HepG2 (cell line): ENCODE data around the gene NUTF2. TPM values are rescaled to one million over a fixed set of nuclear protein-coding genes. Genes with fewer than 3 reads are reported as not detected.

ENCODE experiments used
- BORCS8-MEF2B ChIP-seq: sonication (generic); formaldehyde crosslinking; IDR thresholded peaks from 2 replicates; pipeline ENCODE4 v1.8.0; 2022; ENCODE audit warnings: mild to moderate bottlenecking, missing genetic modification reagents
- KLF6 ChIP-seq: IDR thresholded peaks from 2 replicates; pipeline ENCODE4 v1.8.0; 2016; ENCODE audit warnings: missing biosample characterization, missing genetic modification reagents
- MTA1 ChIP-seq: sonication (generic); formaldehyde crosslinking; IDR thresholded peaks from 2 replicates; pipeline ENCODE4 v1.4.0; 2020; ENCODE audit warnings: missing genetic modification reagents, mild to moderate bottlenecking, borderline replicate concordance
- POLR2A ChIP-seq, 2 experiments: IDR thresholded peaks; 2 replicates each; pipeline ENCODE4 v1.6.1; 2011; ENCODE audit warnings: low read depth in 2 of 2, low read length in 2 of 2, mild to moderate bottlenecking in 1 of 2, moderate library complexity in 1 of 2; ENCODE audit not compliant: insufficient read depth in 1 of 2
- POLR2G ChIP-seq: fragments of 200-400 bp; formaldehyde crosslinking; IDR thresholded peaks from 2 replicates; pipeline ENCODE4 v1.6.1; 2018; ENCODE audit warnings: mild to moderate bottlenecking, low read depth, low read length, moderate library complexity
- SCMH1 ChIP-seq: sonication (generic); formaldehyde crosslinking; IDR thresholded peaks from 2 replicates; pipeline ENCODE4 v1.9.0; 2021; ENCODE audit warnings: missing genetic modification reagents, mild to moderate bottlenecking, borderline replicate concordance
- SYNCRIP ChIP-seq: fragments of 200-400 bp; formaldehyde crosslinking; IDR thresholded peaks from 2 replicates; pipeline ENCODE4 v1.6.1; 2018; ENCODE audit warnings: mild to moderate bottlenecking, low read depth, low read length; ENCODE audit not compliant: insufficient read depth
- TOE1 ChIP-seq: sonication (generic); formaldehyde crosslinking; IDR thresholded peaks from 2 replicates; pipeline ENCODE4 v1.4.0; 2020; ENCODE audit warnings: mild to moderate bottlenecking, missing genetic modification reagents
- ZBTB46 ChIP-seq: sonication (generic); formaldehyde crosslinking; IDR thresholded peaks from 2 replicates; pipeline ENCODE4 v1.4.0; 2020; ENCODE audit warnings: mild to moderate bottlenecking, missing genetic modification reagents, borderline replicate concordance
- ZNF275 ChIP-seq: sonication (generic); formaldehyde crosslinking; IDR thresholded peaks from 2 replicates; pipeline ENCODE4 v1.8.0; 2022; ENCODE audit warnings: missing genetic modification reagents, mild to moderate bottlenecking, inconsistent platforms, borderline replicate concordance
- ZNF331 ChIP-seq: sonication (generic); formaldehyde crosslinking; IDR thresholded peaks from 2 replicates; pipeline ENCODE4 v1.4.0; 2020; ENCODE audit warnings: missing genetic modification reagents
- ZNF441 ChIP-seq: sonication (generic); formaldehyde crosslinking; IDR thresholded peaks from 2 replicates; pipeline ENCODE4 v1.7.0; 2021; ENCODE audit warnings: missing genetic modification reagents, borderline replicate concordance
- ZNF577 ChIP-seq: sonication (generic); formaldehyde crosslinking; IDR thresholded peaks from 2 replicates; pipeline ENCODE4 v1.4.0; 2020; ENCODE audit warnings: mild to moderate bottlenecking, low read depth, missing genetic modification reagents, borderline replicate concordance
- ZNF709 ChIP-seq: sonication (generic); formaldehyde crosslinking; IDR thresholded peaks from 2 replicates; pipeline ENCODE4 v1.5.0; 2020; ENCODE audit warnings: mild to moderate bottlenecking, missing genetic modification reagents
- polyA plus RNA-seq, 8 experiments: library from polyadenylated mRNA; depleted of rRNA in 3 of 8; stranded (reverse) in 7 of 8; unstranded in 1 of 8; fragments of >200 nt; fragmentation: Illumina TruSeq in 4 of 8; extraction: Trizol in 4 of 8; gene quantifications; 2 replicates each; pipeline versions ENCODE4 v1.2.1 to v1.2.3, GENCODE V29; 2011 to 2016; ENCODE audit warnings: low read depth in 4 of 8, missing spikeins in 1 of 8, mixed read lengths in 1 of 8; ENCODE audit not compliant: insufficient read depth in 1 of 8
- total RNA-seq, 5 experiments: library from RNA; depleted of rRNA; stranded (reverse); fragments of >200 nt; fragmentation: Illumina TruSeq; extraction: Trizol; gene quantifications; 2 replicates each; pipeline ENCODE4 v1.2.3, GENCODE V29; 2016; ENCODE audit warnings: low read depth in 1 of 5
- TF ChIP-seq, protein P1 (sequence below): sonication (generic); formaldehyde crosslinking; IDR thresholded peaks from 2 replicates; pipeline ENCODE4 v1.4.0; 2020; ENCODE audit warnings: missing genetic modification reagents
- TF ChIP-seq, protein P2 (sequence below): sonication (generic); formaldehyde crosslinking; IDR thresholded peaks from 2 replicates; pipeline ENCODE4 v1.5.0; 2020; ENCODE audit warnings: mild to moderate bottlenecking, missing genetic modification reagents, moderate library complexity

NUTF2 gene
- total and polyA plus RNA-seq, 2 of the 13 experiments (the other 11 are each of a cell fraction or from before 2014, with no cell fraction given) = 168 to 214 TPM

GRCh38 chr16:67892899-67893742 is 46.4 kb downstream of the NUTF2 start, which contains the start of gene PSKH1 (continued):
- peak; percentile 64 for TF ChIP-seq BORCS8-MEF2B
- 0 out of 2 replicates have a peak, but pooled peaks have one; percentile 12 for TF ChIP-seq KLF6 (CRISPR knock-in tag)
- no peak; the same call in 1 of the 2 replicates for TF ChIP-seq ZNF331 (CRISPR knock-in tag)
- peak; percentile 76 for TF ChIP-seq POLR2G
- no peak for TF ChIP-seq ZBTB46 (CRISPR knock-in tag)
- TF ChIP-seq, protein P1, sequence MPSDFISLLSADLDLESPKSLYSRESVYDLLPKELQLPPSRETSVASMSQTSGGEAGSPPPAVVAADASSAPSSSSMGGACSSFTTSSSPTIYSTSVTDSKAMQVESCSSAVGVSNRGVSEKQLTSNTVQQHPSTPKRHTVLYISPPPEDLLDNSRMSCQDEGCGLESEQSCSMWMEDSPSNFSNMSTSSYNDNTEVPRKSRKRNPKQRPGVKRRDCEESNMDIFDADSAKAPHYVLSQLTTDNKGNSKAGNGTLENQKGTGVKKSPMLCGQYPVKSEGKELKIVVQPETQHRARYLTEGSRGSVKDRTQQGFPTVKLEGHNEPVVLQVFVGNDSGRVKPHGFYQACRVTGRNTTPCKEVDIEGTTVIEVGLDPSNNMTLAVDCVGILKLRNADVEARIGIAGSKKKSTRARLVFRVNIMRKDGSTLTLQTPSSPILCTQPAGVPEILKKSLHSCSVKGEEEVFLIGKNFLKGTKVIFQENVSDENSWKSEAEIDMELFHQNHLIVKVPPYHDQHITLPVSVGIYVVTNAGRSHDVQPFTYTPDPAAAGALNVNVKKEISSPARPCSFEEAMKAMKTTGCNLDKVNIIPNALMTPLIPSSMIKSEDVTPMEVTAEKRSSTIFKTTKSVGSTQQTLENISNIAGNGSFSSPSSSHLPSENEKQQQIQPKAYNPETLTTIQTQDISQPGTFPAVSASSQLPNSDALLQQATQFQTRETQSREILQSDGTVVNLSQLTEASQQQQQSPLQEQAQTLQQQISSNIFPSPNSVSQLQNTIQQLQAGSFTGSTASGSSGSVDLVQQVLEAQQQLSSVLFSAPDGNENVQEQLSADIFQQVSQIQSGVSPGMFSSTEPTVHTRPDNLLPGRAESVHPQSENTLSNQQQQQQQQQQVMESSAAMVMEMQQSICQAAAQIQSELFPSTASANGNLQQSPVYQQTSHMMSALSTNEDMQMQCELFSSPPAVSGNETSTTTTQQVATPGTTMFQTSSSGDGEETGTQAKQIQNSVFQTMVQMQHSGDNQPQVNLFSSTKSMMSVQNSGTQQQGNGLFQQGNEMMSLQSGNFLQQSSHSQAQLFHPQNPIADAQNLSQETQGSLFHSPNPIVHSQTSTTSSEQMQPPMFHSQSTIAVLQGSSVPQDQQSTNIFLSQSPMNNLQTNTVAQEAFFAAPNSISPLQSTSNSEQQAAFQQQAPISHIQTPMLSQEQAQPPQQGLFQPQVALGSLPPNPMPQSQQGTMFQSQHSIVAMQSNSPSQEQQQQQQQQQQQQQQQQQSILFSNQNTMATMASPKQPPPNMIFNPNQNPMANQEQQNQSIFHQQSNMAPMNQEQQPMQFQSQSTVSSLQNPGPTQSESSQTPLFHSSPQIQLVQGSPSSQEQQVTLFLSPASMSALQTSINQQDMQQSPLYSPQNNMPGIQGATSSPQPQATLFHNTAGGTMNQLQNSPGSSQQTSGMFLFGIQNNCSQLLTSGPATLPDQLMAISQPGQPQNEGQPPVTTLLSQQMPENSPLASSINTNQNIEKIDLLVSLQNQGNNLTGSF (CRISPR knock-in tag) = peak; percentile 81; the same call in 1 of the 2 replicates
- TF ChIP-seq ZNF709 (CRISPR knock-in tag) = no peak
- TF ChIP-seq POLR2A (IDR thresholded peaks at IDR 0.05; ENCODE audit: insufficient read depth in 1 of 2, low read depth in 2 of 2, low read length in 2 of 2) = peak; percentile 46 to 66; a peak in 3 of 4 replicates
- TF ChIP-seq MTA1 (CRISPR knock-in tag) = no peak; the same call in 1 of the 2 replicates
- TF ChIP-seq ZNF275 (CRISPR knock-in tag) = no peak; the same call in 1 of the 2 replicates
- no peak for TF ChIP-seq TOE1 (CRISPR knock-in tag)
- 0 out of 2 replicates have a peak, but pooled peaks have one; percentile 59 for TF ChIP-seq ZNF577 (CRISPR knock-in tag)
- TF ChIP-seq ZNF441 (CRISPR knock-in tag) = peak; percentile 11; the same call in 1 of the 2 replicates
- TF ChIP-seq, protein P2, sequence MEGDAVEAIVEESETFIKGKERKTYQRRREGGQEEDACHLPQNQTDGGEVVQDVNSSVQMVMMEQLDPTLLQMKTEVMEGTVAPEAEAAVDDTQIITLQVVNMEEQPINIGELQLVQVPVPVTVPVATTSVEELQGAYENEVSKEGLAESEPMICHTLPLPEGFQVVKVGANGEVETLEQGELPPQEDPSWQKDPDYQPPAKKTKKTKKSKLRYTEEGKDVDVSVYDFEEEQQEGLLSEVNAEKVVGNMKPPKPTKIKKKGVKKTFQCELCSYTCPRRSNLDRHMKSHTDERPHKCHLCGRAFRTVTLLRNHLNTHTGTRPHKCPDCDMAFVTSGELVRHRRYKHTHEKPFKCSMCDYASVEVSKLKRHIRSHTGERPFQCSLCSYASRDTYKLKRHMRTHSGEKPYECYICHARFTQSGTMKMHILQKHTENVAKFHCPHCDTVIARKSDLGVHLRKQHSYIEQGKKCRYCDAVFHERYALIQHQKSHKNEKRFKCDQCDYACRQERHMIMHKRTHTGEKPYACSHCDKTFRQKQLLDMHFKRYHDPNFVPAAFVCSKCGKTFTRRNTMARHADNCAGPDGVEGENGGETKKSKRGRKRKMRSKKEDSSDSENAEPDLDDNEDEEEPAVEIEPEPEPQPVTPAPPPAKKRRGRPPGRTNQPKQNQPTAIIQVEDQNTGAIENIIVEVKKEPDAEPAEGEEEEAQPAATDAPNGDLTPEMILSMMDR (CRISPR knock-in tag) = peak; percentile 12; the same call in 1 of the 2 replicates
- no peak for TF ChIP-seq SCMH1 (CRISPR knock-in tag)
- TF ChIP-seq SYNCRIP = no peak
